GM12878 (cell line): Measurements from ENCODE around the gene EDN2. TPM values are rescaled to one million over a fixed set of nuclear protein-coding genes. Genes with fewer than 3 reads are reported as not detected.

Experiments used
- BACH1 ChIP-seq: fragments of 450-650 bp; IDR thresholded peaks from 2 replicates; pipeline ENCODE4 v1.6.1; 2017; ENCODE audit warnings: mild to moderate bottlenecking, borderline replicate concordance
- BCL3 ChIP-seq: IDR thresholded peaks from 2 replicates; pipeline ENCODE4 v1.6.1; 2011; ENCODE audit warnings: borderline replicate concordance, low read depth, mild to moderate bottlenecking, moderate library complexity, low read length; ENCODE audit not compliant: insufficient read depth, poor library complexity, severe bottlenecking
- CHD4 ChIP-seq: fragments of 200-600 bp; sonication (generic); IDR thresholded peaks from 2 replicates; pipeline ENCODE4 v1.6.1; 2016; ENCODE audit warnings: mild to moderate bottlenecking
- ETV6 ChIP-seq, 2 experiments: fragments of 450-650 bp in 1 of 2; IDR thresholded peaks in 1 of 2; conservative IDR thresholded peaks in 1 of 2; 2 replicates each; pipeline ENCODE4 v1.6.1; 2014; ENCODE audit warnings: antibody characterized with exemption in 1 of 2, borderline replicate concordance in 1 of 2, low read depth in 1 of 2, mild to moderate bottlenecking in 1 of 2, moderate library complexity in 1 of 2
- GABPA ChIP-seq: IDR thresholded peaks from 2 replicates; pipeline ENCODE4 v1.6.1; 2014; ENCODE audit warnings: antibody characterized with exemption, low read depth, mild to moderate bottlenecking, inconsistent platforms
- HCFC1 ChIP-seq: fragments of 150-350 bp; IDR thresholded peaks from 2 replicates; pipeline ENCODE4 v1.6.1; 2014; ENCODE audit warnings: low read length
- KDM1A ChIP-seq: fragments of 200-600 bp; sonication (generic); IDR thresholded peaks from 2 replicates; pipeline ENCODE4 v1.6.1; 2016; ENCODE audit warnings: borderline replicate concordance
- MLLT1 ChIP-seq: fragments of 450-650 bp; IDR thresholded peaks from 2 replicates; pipeline ENCODE4 v1.6.1; 2016; ENCODE audit warnings: mild to moderate bottlenecking
- NFYB ChIP-seq: IDR thresholded peaks from 2 replicates; pipeline ENCODE4 v1.6.1; 2011; ENCODE audit warnings: low read depth, mild to moderate bottlenecking, low read length, improper control_type of control experiment, moderate library complexity; ENCODE audit not compliant: insufficient read depth
- POLR2A ChIP-seq: IDR thresholded peaks from 2 replicates; pipeline ENCODE4 v1.6.1; 2011; ENCODE audit warnings: low read depth, mild to moderate bottlenecking, low read length
- POU2F2 ChIP-seq: IDR thresholded peaks from 3 replicates; pipeline ENCODE4 v1.6.1; 2011; ENCODE audit warnings: low read depth, mild to moderate bottlenecking, low read length, borderline replicate concordance
- RAD51 ChIP-seq: fragments of 450-650 bp; IDR thresholded peaks from 2 replicates; pipeline ENCODE4 v1.6.1; 2016; ENCODE audit warnings: moderate library complexity, mild to moderate bottlenecking, inconsistent platforms
- RCOR1 ChIP-seq: conservative IDR thresholded peaks from 2 replicates; pipeline ENCODE4 v1.6.1; 2012; ENCODE audit warnings: low read depth, low read length, improper control_type of control experiment
- SIX5 ChIP-seq: IDR thresholded peaks from 2 replicates; pipeline ENCODE4 v1.6.1; 2011; ENCODE audit warnings: mild to moderate bottlenecking, low read depth, low read length, moderate library complexity; ENCODE audit not compliant: severe bottlenecking
- ZNF622 ChIP-seq: fragments of 450-650 bp; IDR thresholded peaks from 2 replicates; pipeline ENCODE4 v1.6.1; 2017; ENCODE audit warnings: mild to moderate bottlenecking, inconsistent platforms
- ZSCAN29 ChIP-seq: fragments of 450-650 bp; IDR thresholded peaks from 2 replicates; pipeline ENCODE4 v1.6.1; 2017; ENCODE audit warnings: mild to moderate bottlenecking, moderate library complexity
- ZZZ3 ChIP-seq: IDR thresholded peaks from 2 replicates; pipeline ENCODE4 v1.6.1; 2011; ENCODE audit warnings: low read depth; ENCODE audit not compliant: control insufficient read depth, insufficient read length
- polyA plus RNA-seq, 11 experiments: library from polyadenylated mRNA; depleted of rRNA in 4 of 11; unstranded in 6 of 11; stranded (reverse) in 5 of 11; fragments of >200 nt; fragmentation: Nextera tagmentation in 4 of 11; fragmentation: Illumina TruSeq in 1 of 11; extraction: Ambion mirVana in 4 of 11; extraction: Trizol in 1 of 11; gene quantifications; 1 replicate in 1 of 11; 2 replicates in 10 of 11; pipeline versions ENCODE4 v1.2.1 to v1.2.3, GENCODE V29; 2011 to 2016; ENCODE audit warnings: inconsistent platforms in 2 of 11, missing spikeins in 2 of 11, low read depth in 1 of 11
- total RNA-seq, 4 experiments: library from RNA; depleted of rRNA in 3 of 4; stranded (reverse); fragments of >200 nt in 3 of 4; fragmentation: Illumina TruSeq in 1 of 4; extraction: Trizol in 1 of 4; gene quantifications; 2 replicates each; pipeline versions ENCODE4 v1.2.1 to v1.2.3, GENCODE V29; 2013 to 2021
- TF ChIP-seq, protein P1 (sequence below): fragments of 450-650 bp; IDR thresholded peaks from 2 replicates; pipeline ENCODE4 v1.6.1; 2017; ENCODE audit warnings: mild to moderate bottlenecking, moderate library complexity
- TF ChIP-seq, protein P2 (sequence below): fragments of 450-650 bp; IDR thresholded peaks from 2 replicates; pipeline ENCODE4 v1.6.1; 2017; ENCODE audit warnings: mild to moderate bottlenecking, low read depth, inconsistent platforms; ENCODE audit not compliant: poor library complexity, severe bottlenecking

EDN2 gene
- total and polyA plus RNA-seq, 10 of the 15 experiments (the other 5 are each of a cell fraction or from before 2014, with no cell fraction given): 0.11 to 1.5 (median 0.43) TPM; not detected in 1

DNA sequence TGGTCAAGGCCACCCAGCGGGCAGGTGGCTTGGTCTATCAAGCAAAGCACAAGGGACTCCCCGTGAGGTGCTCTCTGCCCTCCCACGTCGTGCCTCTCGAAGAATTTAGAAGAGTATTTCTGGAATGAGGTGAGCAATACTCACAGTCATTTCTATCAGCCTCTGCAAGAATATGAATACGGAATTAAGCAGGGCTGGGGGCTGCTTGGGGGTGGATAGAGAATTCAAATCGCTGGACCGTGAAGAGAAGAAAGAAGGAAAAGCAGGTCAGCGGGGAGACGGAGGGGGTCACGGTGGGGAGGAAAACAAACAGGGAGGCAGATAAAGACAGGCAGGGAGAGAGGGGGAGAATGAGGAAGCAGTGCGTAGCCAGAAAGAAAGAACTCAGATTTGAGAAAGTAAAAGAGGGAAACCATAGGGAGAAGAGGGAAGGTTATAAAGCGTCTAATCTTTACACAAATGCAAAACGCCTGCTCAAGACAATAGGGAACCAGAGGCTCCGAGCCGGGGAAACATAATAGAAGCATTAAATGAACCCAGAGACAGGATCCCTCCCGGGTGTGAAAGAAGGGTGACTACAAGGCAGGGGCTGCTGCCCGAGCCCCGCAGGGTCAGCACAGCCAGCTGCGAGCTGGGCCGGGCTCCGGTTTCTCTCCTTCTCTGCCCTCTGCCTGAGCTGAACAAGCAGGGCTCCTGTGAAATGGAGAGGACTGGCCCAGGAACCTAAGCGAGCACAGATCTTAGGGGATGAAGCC, 2.1 kb upstream of the EDN2 start (continued):
- TF ChIP-seq CHD4: no peak
- TF ChIP-seq RCOR1: no peak
- TF ChIP-seq, protein P1, sequence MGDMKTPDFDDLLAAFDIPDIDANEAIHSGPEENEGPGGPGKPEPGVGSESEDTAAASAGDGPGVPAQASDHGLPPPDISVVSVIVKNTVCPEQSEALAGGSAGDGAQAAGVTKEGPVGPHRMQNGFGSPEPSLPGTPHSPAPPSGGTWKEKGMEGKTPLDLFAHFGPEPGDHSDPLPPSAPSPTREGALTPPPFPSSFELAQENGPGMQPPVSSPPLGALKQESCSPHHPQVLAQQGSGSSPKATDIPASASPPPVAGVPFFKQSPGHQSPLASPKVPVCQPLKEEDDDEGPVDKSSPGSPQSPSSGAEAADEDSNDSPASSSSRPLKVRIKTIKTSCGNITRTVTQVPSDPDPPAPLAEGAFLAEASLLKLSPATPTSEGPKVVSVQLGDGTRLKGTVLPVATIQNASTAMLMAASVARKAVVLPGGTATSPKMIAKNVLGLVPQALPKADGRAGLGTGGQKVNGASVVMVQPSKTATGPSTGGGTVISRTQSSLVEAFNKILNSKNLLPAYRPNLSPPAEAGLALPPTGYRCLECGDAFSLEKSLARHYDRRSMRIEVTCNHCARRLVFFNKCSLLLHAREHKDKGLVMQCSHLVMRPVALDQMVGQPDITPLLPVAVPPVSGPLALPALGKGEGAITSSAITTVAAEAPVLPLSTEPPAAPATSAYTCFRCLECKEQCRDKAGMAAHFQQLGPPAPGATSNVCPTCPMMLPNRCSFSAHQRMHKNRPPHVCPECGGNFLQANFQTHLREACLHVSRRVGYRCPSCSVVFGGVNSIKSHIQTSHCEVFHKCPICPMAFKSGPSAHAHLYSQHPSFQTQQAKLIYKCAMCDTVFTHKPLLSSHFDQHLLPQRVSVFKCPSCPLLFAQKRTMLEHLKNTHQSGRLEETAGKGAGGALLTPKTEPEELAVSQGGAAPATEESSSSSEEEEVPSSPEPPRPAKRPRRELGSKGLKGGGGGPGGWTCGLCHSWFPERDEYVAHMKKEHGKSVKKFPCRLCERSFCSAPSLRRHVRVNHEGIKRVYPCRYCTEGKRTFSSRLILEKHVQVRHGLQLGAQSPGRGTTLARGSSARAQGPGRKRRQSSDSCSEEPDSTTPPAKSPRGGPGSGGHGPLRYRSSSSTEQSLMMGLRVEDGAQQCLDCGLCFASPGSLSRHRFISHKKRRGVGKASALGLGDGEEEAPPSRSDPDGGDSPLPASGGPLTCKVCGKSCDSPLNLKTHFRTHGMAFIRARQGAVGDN: peak; percentile 67
- TF ChIP-seq ZSCAN29: no peak
- TF ChIP-seq GABPA: no peak
- TF ChIP-seq POU2F2: peak; percentile 26; the same call in 1 of the 3 replicates
- TF ChIP-seq ETV6 (conservative IDR thresholded peaks at IDR 0.05 in 1 of 2, IDR thresholded peaks at IDR 0.05 in 1 of 2; ENCODE audit: borderline replicate concordance in 1 of 2, low read depth in 1 of 2): no peak
- no peak for TF ChIP-seq HCFC1
- TF ChIP-seq NFYB: no peak
- TF ChIP-seq RAD51: no peak
- TF ChIP-seq BCL3: no peak
- TF ChIP-seq ZNF622: no peak
- TF ChIP-seq KDM1A: no peak
- TF ChIP-seq MLLT1: no peak
- TF ChIP-seq, protein P2, sequence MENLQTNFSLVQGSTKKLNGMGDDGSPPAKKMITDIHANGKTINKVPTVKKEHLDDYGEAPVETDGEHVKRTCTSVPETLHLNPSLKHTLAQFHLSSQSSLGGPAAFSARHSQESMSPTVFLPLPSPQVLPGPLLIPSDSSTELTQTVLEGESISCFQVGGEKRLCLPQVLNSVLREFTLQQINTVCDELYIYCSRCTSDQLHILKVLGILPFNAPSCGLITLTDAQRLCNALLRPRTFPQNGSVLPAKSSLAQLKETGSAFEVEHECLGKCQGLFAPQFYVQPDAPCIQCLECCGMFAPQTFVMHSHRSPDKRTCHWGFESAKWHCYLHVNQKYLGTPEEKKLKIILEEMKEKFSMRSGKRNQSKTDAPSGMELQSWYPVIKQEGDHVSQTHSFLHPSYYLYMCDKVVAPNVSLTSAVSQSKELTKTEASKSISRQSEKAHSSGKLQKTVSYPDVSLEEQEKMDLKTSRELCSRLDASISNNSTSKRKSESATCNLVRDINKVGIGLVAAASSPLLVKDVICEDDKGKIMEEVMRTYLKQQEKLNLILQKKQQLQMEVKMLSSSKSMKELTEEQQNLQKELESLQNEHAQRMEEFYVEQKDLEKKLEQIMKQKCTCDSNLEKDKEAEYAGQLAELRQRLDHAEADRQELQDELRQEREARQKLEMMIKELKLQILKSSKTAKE: no peak
- TF ChIP-seq POLR2A: no peak
- no peak for TF ChIP-seq BACH1
- TF ChIP-seq SIX5: no peak
- TF ChIP-seq ZZZ3: no peak
